Measurements from ENCODE around the gene WDR73.
"Not testable (repeated sequence)": the region's sequence is repeated elsewhere in the genome, so short reads cannot be mapped to it uniquely, and the experiment has no call there.

WDR73 gene

DNA sequence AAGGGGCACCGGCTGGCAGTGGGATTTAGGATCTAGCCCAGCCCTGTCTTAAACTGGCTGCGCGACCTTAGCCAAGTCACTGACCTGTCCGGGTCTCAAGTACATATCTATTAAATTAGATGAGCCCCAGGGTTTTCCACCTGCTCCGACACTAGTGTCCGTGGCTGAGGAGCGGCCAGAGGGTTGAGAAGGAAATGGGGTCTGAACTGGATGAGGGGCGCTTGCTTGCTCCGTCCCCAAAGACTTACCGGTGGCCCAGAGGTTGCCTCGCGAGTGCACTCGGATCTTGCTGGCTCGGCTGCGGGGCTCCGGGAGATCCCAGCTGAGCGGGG is 3.6 kb upstream of the WDR73 start:
- DNase-seq, result no peak

DNA sequence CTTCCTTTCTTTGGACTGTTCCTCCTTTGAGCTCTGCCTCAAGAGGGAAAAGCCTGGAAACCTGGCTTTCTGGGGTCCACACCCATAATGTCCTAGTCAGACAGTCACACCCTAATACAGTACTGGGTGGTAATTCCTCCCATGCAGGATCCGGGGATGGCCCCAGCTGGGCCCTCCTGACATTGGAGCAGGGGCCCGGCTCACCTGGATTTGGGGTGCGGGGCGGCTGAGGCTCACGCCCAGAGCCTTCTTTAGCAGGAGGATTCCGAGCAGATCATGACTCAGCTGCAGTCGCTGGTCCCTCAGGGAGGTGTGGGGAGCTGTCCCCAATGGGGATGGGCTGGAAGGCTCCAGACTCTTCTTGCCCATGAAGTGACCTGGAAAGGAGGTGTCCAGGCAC is 2.9 kb upstream of the WDR73 start:
- no peak for DNase-seq

DNA sequence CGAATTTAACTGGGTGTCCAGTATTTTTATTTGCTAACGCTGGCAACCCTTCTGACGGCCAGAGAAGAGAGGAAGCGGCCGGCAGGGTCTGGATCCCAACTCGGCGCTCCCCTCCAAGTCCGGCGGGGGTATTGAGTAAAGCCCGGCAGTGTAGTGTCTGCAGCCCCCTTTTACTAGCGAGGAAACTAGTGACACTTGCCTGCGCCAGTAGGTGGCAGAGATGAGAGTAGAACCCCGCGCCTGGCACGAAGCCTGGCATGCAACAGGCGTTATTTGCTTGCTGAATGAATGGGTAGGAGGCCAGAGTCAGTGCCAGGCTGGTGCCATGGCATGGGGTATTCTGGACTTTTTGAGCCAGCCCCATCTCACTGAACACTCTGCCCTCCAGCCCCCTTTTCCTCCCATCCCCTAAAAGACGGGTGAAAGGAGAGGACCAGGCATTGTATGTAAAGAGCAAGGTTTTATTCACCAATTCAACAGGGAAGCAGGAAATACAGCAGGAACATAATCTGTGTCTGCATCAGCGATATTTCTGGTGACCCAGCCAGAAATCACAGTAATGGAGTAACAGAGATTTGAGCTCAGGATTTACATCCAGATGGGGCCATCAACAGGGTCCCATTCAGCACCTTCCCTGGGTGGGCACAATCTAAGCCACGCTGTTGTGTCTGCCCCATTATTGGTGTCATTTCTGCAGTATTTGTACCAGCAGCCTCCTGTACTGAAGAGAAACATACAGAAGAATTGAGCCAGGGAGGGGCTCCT is 788 bp upstream of the WDR73 start:
- DNase-seq, result no peak

DNA sequence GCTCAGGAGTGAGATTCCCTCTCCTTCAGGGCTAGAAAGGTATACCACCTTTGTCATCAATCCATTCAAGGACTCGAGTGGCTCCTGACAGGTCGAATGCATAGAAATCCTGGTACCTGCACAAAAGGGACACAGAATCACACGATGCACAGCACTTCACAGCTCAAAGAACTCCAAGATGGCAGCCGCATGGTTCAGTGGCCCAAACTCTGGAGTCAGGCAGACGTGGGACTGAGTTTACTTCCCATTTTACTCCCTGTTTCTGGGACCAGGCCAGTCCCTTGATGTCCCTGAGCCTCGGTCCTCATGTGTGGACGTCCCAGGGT is 536 bp downstream of the WDR73 start:
- DNase-seq, result no peak

- no peak for DNase-seq
Observed at GRCh38 chr15:84649706-84650105, 4.4 kb downstream of the WDR73 start.

GRCh38 chr15:84648539-84648938 is 5.5 kb downstream of the WDR73 start:
- no peak for DNase-seq

DNA sequence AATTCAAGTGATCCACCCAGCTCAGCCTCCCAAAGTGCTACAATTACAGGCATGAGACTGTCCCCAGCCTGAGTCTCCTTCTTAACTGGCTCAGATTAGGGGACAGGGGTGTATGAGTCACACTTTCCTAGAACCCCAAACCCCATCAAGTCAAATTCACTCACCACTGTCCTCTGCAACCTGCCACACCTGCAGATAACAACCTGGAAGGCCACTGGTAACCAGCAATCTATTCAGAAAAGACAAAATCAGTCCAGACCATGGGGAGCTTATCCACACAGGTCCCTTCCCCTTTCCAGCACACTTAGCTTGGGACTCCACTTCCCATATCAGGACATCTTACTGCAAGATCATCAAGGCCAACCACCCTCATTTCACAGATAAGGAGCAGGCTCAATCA is 6.4 kb downstream of the WDR73 start:
- DNase-seq, result no peak

DNA sequence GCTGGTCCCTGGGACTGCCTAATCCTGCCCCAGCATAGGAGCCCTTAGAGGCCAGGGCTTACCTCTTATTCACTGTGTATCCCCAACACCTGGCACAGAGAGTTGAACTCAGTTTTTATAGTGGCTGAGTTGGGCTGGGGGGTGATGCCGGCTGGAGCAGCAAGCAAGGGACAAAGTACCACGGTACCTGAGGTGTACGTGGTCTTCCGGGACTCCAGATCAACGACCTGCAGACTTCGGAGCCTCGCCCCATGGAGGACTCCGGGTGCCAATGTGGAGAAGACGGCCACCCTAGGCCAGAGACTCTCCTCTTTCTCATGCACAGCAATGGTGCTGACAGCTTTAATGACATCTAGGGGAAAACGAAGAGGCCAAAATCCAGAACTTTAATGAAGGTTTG is 8.1 kb downstream of the WDR73 start:
- DNase-seq, result no peak

GRCh38 chr15:84645496-84645895 is 8.6 kb downstream of the WDR73 start:
- DNase-seq, result no peak

DNA sequence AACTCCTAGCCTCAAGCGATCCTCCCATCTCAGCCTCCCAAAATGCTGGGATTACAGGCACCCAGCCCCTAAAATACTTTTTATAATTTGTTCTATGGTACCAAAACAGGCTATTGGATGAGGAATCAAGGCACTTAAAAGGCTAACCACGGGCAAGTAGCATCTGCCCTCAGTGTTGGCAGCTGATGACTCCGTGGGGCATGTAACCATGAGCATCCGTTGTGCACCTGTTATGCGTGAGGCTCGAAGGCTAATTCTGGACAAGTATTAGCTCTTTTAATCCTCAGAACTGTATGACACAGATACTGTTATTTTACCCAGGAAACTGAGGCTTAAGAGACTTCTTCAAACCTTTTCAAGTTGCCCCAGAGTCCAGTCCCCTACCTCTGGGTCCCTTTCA is 10.2 kb downstream of the WDR73 start:
- DNase-seq, result no peak

DNA sequence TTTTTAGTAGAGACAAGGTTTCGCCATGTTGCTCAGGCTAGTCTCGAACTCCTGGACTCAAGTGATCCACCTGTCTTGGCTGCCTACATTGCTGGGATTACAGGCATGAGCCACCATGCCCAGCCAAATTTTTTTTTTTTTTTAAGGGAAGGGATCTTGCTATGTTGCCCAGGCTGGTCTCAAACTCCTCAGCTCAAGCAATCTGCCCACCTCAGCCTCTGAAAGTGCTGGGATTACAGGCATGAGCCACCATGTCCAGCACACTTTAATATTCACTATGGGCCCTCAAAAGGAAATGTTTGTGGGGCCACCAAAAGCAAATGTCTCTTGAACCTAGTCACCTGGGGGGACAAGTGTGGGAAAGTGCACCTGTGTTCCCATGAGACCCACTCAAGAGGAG is 11.4 kb downstream of the WDR73 start:
- DNase-seq, result not testable (repeated sequence)

GRCh38 chr15:84641871-84642270 is 12.2 kb downstream of the WDR73 start:
- not testable (repeated sequence) for DNase-seq

DNA sequence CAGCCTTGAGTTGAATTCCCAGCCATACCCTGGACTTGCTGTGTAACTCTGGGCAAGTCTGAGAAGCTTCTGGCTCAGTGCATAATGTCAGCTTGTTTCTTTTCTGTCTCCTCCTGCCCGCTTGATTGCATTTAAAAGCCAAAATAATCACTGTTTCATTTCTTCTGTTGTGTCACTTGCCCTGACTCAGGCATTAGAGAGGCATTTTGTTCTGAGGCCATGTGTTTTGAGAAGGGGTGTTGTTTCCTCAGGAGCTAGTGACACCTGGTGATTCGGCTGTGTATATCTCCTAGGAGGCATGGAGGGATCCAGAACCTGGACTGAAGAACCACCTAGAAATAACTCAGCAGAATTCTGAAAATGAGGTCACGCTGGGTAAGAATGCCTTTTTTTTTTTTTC is 16.0 kb downstream of the WDR73 start:
- DNase-seq, result no peak

DNA sequence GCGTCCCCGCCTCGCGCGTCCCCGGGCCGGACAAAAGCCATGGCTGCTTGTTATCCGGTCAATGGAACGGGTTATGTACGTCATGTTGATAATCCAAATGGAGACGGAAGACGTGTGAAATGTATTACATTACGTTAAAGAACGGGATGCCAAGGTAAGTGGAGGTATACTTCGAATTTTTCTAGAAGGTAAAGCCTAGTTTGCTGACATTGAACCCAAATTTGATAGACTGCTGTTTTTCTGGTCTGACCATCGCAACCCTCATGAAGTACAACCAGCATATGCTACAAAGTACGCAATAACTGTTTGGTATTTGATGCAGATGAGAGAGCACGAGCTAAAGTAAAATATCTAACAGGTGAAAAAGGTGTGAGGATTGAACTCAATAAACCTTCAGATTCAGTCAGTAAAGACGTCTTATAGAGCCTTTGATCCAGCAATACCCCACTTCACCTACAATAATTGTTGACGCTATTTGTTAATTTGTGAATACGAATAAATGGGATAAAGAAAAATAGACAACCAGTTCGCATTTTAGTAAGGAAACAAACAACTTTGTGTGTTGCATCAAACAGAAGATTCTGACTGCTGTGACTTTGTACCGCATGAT is 19.8 kb downstream of the WDR73 start:
- DNase-seq, result no peak

DNA sequence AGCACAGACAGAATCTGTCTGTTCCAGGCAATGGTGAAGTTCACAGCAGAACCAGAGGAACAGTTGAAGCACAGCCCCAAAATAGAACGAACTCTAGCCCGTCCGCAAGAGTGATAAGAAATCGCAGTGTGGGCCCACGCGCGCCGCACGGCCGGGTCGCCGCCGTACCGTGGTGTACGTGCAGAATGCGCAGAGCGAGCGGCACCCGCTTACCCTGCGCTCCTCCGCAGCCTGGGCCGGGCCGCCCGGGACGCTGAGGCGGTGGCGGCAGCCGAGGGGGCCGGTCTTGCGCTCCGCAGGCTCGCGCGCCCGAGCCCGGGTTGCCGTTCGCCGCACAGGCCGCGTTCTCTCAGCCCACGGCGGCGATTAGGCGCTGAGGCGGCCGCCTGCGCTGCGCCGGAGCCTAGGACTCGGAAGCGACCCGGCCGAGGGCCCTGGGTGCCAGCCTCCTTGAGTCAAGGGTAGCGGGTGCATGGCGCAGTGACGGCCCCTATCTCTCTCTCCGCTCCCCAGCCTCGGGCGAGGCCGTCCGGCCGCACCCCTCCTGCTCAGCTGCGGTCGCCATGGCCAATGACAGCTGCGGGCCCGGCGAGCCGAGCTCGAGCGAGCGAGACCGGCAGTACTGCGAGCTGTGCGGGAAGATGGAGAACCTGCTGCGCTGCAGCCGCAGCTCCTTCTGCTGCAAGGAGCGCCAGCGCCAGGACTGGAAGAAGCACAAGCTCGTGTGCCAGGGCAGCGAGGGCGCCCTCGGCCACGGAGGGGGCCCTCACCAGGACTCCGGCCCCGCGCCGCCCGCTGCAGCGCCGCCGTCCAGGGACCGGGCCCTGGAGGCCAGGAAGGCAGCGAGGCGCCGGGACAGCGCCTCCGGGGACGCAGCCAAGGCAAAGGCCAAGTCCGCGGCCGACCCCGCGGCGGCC is 20.5 kb downstream of the WDR73 start:
- DNase-seq, result peak; percentile 10

GRCh38 chr15:84631706-84632272 is 22.3 kb downstream of the WDR73 start:
- DNase-seq, result no peak

GRCh38 chr15:84629033-84629432 is 25.1 kb downstream of the WDR73 start:
- no peak for DNase-seq

- DNase-seq, result no peak
Observed at GRCh38 chr15:84625123-84625522, 29.0 kb downstream of the WDR73 start.

- DNase-seq, result no peak
Observed at GRCh38 chr15:84624359-84624758, 29.7 kb downstream of the WDR73 start.

DNA sequence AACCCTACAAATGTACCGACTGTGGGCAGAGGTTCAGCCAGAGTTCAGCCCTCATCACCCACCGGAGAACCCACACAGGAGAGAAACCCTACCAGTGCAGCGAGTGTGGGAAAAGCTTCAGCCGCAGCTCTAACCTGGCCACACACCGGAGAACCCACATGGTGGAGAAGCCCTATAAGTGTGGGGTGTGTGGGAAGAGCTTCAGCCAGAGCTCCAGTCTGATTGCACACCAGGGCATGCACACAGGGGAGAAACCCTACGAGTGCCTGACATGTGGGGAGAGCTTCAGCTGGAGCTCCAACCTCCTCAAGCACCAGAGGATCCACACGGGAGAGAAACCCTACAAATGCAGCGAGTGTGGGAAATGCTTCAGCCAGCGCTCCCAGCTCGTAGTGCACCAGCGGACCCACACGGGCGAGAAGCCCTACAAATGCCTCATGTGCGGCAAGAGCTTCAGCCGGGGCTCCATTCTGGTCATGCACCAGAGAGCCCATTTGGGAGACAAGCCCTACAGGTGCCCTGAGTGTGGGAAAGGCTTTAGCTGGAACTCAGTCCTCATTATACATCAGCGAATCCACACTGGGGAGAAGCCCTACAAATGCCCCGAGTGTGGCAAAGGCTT is 32.6 kb downstream of the WDR73 start:
- no peak for DNase-seq

GRCh38 chr15:84620626-84621025 is 33.5 kb downstream of the WDR73 start:
- DNase-seq, result no peak

- DNase-seq, result no peak
Observed at GRCh38 chr15:84616235-84616634, 37.8 kb downstream of the WDR73 start.

DNA sequence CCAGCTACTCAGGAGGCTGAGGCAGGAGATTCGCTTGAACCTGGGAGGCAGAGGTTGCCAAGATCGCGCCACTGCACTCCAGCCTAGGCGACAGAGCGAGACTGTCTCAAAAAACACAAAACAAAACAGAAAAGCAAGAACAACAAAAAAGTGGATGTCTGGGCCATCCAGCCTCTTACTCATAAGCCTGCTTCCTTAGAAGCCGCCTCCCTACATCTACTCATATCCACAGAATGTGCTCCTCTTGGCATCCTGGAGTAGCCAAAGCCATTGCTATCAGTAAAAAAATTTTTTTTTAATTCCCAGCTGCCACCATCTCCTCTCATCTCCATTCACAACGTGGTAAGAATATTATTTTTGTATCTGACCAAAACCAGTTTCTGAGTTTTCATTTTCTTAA is 42.5 kb downstream of the WDR73 start:
- DNase-seq, result no peak

All from GOT3 (cell line).